Sciatic nerve (tissue), 2 donors: ENCODE measurements around the gene CLSTN2. TPM values are rescaled to one million over a fixed set of nuclear protein-coding genes. Genes with fewer than 3 reads are reported as not detected.

Source experiments
- ATAC-seq: fragments of 200-7000 bp; cut with Tn5 transposase; one replicate; pipeline ENCODE4 v1.9.1; 2020; ENCODE audit warnings: mild to moderate bottlenecking, moderate library complexity
- DNase-seq: peaks from one replicate; pipeline ENCODE4 v3.0.0-alpha.2; 2020; ENCODE audit warnings: low spot score
- intact Hi-C: fragments of 100-400 bp; cut with DNase I; formaldehyde crosslinking; loops from one replicate; pipeline ENCODE4 v1.14.2; 2022
- total RNA-seq: library from RNA; stranded (reverse); fragmentation: NEBNext Ultra II Directional; extraction: Animal tissue kit (Norgen Biotek cat#: 25700); gene quantifications from one replicate; pipeline ENCODE4 v1.2.1, GENCODE V29; 2021
- donor health status: DM: no; HTN: no; CAD: no.
- donor health status: DM: no; HTN: no; CAD: no.

Gene CLSTN2
- total RNA-seq, 1 donor from 2014 or later = 5.1 TPM

DNA sequence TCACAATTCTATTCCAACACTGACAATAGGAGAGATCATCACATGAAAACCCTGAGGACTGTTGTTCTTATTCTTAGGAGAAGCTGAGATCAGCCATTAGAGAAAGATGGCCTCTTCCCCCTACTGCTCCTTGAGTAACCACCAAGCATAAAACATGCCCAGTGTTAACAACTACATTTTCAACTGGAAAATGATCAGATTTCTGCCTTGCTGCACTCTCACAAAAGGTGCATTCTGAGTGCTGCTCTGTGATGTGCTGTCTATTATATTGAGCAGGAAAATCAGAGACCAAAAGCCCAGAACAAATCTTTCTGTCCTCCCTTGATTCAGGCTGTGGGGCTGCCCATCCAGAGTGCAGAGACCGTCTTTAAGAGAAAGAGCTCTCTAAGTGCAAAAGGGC lies 438.2 kb downstream of the CLSTN2 start:
- intact Hi-C loops = no loop called here
- ATAC-seq = no peak
- no peak for DNase-seq

DNA sequence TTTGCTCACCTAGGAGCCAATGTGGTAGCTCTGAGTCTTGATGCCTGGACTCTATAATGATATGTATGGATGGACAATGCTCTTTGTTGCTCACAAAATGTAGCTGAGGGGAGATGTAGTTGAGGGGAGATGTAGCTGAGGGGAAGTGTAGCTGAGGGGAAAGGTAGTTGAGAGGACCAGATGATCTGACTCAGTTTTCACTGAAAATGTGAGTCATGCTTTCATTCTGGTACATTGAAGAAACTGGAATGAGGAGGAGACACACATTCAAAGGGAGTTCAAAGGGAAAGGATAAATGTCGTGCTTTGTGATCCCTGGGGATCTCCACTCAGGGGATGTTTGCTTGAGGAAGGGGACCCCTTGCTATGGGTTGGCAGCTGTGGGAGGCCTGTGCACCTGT lies 440.0 kb downstream of the CLSTN2 start:
- ATAC-seq (no peak), DNase-seq (no peak)
- intact Hi-C loops = no loop called here

DNA sequence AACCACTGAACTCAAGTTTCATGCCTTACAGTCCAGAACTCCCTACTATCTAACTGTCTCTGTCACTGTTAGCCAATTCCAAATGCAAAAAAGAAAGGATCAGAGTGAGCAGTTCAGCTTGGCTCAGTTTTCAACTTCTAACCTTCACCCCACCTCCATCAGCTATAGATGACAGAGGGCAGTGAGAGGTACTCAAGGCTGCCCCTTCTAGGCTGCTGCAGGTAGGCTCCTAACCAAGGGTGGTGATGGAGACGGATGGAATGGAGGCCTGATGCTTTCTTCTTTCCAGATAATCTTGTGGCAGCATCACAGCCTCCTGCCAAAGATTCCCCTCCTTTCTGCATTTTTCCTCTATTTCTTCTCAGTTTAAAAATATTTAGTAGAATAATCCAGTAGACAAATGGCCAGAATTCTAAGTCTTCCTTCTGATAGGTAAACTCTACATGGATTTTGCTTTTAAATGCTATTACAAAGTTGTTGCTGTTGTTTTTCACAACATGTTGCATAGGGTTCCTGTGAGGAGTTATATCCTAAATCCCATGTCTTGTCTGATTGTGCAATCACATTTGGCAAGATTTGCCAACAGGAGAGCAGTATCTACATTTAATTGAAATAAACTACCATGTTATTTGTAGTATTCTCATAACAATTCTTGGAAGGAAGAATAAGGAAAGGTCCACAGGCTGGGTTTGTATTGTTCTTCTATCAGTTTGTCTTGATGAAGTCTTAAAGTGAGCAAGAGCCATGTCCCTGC lies 441.3 kb downstream of the CLSTN2 start:
- DNase-seq (no peak), ATAC-seq (no peak)
- intact Hi-C loops = no loop called here

DNA sequence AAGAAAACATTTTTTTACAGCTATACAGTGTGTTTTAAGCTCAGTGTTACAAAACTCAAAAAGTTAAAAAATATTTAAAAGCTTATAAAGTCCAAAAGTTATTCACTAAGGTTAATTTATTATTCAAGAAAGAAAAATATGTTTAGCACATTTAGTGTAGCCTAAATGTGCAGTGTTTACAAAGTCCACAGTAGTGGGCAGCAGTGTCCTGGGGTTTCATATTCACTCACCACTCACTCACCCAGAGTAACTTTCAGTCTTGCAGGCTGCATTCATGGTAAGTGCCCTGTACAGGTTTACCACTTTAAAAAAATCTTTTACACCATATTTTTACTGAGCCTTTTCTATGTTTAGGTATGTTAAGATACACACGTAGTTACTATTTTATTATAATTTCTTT lies 442.7 kb downstream of the CLSTN2 start:
- intact Hi-C loops = no loop called here
- DNase-seq = no peak
- ATAC-seq = no peak

DNA sequence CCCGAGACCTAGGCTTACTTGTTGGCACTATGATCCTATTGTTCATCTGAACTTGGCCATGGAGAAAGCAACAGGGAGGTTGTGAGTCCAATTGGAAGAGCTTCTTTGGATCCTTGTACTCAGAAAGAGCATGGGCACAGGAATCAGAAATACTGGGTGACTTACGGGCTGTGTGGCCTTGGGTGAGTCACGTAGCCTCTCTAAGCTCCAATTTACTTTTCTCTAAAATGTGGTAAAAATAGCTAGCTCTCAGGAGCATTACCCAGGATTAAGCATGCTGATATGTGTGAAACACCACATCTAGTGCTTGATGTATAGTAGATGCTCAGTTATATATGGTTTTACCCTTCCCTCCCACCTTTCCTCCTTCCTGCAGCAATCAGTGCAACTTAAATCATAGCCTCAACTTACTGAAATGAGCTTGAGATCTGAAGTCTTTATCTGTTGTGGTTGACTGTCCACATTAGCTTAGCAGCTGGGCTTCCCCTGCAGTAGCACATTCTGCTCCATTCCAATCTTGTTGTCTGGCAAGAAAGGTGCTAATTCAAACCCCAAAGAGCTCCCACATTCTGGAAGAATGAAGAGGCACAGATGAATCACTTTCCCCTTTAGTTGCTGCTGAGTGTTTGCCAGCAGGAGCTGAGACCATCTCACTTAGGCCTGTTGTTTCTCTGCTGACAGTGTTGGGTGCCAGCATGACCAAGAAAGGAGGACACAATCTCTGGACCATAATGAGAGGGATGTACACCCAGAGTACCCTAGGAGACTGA lies 443.8 kb downstream of the CLSTN2 start:
- DNase-seq = no peak
- no peak for ATAC-seq
- intact Hi-C loops = no loop called here

DNA sequence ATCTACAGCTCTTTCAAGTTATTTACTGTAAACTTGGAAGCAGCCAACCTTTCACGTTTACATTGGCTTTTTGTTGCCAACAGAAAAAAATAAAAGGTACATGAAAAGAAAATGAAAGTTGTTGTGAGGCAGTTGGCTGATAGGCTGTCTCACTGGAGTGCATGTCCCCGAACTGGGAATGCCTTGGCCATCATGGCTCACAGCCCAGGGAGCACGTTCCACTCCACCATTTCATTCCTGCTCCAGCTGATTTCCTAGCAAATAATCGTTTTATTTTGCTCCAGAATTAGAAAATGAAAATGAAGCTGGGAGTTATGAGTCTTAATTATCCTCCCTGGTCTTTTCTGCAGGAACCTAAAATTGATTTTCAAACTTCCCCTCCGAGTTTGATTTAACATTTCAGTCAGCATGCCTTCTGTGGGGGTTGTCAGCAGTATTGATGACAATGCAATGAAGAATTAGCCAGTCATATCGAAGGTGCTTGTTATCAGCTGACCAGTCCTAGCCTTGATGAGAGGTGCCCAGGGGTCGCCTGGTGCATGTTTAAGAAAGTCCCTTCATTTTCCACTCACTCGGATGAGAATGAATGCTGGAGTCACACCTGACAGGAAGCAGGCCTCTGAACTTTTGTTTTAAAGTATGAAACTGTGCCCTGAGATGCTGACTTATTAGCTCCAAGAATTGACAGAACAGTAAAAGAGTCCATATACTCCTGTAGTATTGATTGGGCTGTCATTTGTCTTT lies 449.2 kb downstream of the CLSTN2 start:
- intact Hi-C loops = no loop called here

DNA sequence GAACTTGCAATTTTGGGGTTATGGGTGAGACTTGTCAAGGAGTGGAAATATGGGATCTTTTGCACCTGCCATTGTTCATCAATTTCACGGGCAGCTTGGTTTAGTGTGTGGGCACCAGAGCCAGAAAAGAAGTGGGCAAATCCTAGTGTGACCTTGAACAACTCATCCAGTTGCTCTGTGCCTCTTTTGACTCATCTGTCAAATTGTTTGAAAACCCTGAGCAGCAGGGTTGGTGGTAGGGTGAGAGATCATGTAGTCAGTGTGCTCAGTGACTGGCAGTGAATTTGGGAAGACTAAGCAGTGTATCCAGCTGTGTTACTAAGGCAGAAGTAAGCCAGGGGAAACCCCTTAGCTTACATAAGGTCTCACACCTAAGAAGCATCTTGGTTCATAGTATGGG lies 449.9 kb downstream of the CLSTN2 start:
- intact Hi-C loops = no loop called here
- ATAC-seq (no peak), DNase-seq (no peak)

More for the DNA sequence above, 449.2 kb downstream of the CLSTN2 start:
- no peak for ATAC-seq
- no peak for DNase-seq

DNA sequence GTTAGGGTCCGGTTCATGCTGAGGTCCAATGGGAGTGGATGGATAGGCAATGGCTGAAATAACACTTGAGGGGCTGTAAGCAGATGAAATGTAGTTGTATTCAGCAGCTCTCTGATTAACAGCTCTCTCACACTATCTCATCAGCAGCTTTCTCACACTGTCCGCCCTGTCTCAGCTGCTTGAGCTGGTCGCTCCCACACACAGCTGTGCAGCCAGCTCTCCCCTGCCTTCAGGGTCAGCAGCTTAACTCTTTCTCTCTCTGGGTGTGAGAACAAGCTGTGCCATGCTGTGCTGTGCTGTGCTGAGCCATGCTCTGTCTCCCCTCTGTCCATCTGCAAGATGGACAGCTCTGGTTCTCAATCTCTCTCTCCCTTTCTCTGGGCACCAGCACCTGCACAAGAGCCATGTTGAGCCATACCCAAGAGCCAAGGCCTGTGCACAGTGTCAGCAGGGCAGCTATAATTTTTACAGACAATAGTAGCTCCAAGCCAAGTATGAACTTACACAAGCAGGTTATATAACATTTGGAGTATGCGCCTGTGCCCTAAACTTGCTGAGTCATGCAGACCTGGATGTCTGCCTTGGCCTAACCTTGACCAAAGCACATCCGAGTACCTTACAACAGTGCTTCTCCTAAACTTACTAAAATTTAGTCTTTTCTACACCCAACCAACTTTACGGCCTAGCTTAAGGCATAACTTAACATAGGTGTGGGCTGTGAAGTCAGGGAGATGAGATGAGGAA lies 451.5 kb downstream of the CLSTN2 start:
- DNase-seq = no peak
- peak; percentile 66 for ATAC-seq

DNA sequence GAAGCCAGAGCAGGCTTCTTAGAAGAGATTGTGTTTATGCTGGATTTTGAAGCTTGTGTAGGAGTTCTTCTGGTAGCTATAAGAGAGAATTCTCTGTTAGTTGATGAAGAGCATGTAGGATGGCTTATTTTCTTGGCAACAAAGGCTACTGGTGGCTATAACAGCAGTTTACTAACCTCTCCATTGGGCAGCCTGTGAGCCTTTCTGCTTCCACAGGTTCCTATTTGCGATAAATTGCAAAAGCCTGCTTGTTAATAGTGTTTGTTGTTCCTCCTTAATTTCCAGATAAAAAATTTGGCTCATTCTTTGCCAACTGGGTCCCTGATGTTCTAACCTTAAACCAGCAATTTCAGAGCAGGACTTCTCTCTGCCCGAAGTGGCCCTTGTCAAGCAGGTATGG lies 452.3 kb downstream of the CLSTN2 start:
- intact Hi-C loops = no loop called here
- no peak for DNase-seq
- ATAC-seq = no peak

More for the DNA sequence above, 451.5 kb downstream of the CLSTN2 start:
- intact Hi-C loops = no loop called here

DNA sequence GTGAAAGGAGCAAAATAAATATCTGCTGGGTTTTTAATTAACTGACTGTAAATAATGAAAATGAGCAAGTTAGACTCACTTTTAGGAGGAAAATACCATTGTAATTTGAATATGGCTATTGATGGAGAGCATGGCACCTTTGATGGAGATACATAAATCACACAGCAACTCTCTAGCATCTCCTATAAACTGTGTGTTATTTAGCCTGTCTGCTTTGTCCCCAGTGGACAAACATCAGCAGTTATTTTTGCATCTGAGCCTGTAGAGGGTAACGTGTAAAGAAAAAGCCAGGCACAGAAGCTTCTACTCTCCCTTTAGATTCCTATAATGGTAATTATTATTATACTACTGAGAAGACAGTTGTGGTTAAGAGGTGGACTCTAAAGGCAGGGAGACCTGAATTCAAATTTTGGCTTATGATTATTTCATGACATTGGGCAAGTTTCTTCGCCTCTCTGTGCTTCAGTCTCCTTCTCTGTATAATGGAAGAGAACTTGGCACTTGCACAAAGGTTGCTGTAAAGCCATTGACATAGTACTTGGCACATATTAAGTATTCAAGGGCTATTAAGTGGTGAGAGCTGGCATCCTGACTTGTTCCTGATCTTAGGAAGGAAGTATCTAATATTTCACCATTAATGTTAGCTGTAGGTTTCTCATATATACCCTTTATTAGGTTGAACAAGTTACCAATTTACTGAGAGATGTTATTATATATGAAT lies 453.4 kb downstream of the CLSTN2 start:
- no peak for DNase-seq
- no peak for ATAC-seq
- intact Hi-C loops = no loop called here

DNA sequence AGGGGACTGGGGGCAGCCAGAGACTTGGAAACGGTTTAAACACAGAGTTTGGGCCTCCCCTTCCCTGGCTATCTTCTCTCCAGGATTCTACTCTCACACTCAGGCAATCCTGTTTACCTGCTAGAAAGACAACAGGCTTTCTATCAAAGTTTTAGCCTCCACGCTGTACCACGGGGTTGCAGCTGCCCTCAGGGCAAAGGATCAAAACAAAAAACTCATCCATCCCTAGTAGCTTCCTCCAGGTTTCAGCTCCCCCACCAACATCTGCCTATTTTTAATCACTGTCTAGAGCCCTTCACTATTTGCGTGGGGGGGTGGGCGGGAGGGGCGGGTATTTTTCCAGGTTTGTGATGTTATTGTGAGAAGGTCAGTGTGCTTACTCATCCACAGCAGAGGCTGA lies 456.1 kb downstream of the CLSTN2 start:
- intact Hi-C loops = no loop called here
- DNase-seq (no peak), ATAC-seq (no peak)

DNA sequence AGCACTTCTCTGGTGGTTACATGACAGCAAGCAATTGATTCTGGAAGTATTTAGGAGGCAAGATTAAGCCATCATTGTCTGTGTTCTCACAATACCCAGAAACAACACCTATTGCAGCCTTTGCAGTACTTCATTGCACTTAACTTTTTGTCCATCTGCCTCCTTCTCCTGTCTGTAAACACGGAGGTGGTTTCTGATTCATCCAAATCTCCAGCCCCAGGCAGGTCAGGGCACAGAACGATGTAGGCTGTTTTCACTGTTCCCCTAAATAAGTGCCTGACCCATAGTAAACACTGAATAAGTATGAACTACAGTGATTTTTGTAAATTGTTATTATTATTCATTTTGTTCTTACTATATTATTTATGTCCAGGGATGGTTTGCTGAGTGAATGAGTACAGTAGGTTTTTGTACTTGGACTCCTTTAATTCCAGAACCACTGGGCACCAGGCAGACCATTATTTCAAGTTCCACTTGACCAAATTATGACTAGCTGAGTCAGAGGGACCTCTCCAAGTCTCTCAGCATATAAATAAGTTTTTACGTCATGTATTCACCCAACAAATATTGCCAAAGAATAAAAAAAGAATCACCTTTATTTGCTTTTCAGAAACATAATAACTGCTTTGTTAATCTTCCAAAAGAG lies 459.6 kb downstream of the CLSTN2 start:
- intact Hi-C loops = no loop called here
- no peak for DNase-seq
- no peak for ATAC-seq

DNA sequence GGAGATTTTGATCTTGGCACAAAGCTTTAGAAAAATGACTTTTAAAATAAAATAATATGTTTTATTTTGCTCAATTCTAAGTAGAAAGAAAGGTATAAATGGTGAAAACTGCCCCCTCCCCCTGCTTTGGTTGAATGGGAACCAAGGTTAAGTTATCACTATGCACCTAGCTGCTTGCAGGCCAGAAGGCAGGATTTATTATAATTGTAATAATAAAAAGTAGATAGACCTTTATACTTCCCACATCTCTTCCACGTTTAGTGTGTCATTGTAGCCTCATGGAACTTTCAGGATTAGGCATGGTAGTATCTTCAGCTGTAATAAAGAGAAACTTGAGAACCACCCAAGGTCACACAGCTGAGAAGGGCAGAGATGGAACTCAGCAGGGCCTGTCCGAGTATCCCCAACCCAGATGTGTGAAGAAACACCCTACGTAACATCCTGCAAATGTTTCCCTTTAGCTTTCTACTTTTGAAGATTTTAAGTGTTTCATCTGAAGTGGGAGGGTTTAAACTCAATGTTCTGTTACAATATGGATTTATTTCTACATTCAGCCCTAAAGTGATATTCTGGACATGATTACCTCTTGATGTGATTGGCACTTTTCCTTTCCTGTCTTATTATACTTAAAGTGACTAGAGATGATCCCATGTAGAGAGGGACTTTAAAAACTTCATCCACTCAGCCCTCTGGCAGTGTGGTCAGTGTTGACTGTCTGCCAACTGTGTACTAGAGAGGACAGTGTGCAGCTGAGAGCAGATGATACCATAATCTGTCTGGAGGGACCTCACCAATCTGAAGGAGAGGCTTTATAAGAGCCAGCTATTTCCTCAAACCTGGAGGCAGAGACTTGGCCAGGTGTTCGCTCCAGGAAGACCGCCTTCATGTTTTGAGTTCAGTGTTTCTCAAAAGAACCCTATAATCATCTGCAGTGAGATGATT lies 460.4 kb downstream of the CLSTN2 start:
- no peak for DNase-seq
- peak; percentile 95 for ATAC-seq
- intact Hi-C loops = no loop called here

DNA sequence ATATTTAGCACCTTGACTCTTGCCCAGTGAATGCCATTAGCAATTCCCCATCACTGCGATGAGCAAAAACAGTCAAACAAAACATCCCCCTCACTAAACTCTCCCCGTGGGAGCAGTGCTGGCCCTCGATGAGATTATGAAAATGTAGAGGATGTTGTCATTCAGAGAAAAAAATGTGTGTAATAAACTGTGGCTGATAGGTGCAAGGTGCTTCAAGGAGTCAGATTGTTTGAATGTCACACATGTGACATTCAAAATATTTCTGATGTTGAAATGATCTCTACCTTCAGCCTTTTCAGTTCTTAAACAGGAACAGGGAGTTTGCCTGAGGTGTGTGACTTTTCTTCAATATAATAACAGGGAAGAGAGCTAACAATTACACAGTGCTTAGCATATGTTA lies 461.1 kb downstream of the CLSTN2 start:
- intact Hi-C loops = no loop called here
- ATAC-seq = no peak
- no peak for DNase-seq

DNA sequence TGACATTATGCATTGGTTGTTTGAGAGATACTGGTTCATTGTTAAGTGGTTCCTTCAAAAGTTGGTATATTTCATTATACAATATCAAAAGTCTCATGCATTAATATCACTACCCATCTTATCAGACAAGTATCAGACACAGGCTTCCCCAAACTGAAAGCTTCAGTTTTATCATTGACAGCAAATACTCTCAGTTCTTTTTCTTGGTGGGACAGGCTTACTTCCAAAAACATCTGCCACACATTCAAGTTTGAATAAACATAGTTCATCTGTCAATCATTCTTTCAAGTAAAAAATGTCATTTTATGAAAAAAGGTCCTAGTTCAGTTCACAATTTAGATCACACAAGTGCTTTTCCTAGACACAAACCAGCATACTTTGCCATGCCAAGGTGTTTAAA lies 462.9 kb downstream of the CLSTN2 start:
- ATAC-seq = no peak
- intact Hi-C loops = no loop called here
- no peak for DNase-seq

DNA sequence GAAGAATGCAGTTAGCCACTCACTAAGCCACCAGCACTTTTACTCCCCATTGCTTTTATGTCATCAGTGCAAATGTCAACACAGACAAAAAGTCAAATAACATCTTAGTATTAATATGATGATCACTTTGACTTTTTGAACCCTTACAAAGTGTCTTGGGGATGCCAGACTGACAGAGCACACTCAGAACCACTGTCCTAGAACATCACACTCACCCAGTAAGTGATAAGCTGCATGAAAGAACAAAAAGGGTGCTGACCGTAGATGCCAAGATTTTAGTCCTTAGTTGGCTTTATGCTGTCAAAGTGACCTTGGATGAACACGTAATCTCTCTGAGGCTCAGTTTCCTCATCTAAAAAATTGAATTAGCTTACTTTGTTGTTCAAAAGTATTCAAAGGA lies 463.4 kb downstream of the CLSTN2 start:
- intact Hi-C loops = no loop called here
- ATAC-seq (no peak), DNase-seq (no peak)

DNA sequence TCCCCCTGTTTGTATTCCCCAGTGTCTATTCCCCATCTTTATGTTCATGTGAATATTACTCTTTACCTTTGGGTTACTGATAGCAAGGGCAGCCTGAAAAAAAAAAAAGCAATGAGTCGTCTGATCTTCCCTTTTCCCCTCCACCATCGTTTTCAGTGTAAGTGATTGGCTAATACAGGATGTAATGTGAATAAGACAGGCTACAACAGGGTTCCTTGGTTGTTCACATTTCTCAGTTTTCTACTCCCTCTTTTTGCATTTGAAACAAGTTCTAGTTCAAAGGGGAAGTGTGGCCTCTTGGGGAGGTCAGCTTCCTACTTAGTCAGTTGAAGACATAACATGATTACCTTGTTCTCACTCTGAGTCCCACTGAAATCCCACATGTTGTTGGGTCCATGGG lies 464.9 kb downstream of the CLSTN2 start:
- ATAC-seq = no peak
- DNase-seq = no peak
- intact Hi-C loops = no loop called here
